ENCODE results near the gene CTNNB1. TPM values are rescaled to one million over a fixed set of nuclear protein-coding genes. Genes with fewer than 3 reads are reported as not detected.

The CTNNB1 gene
- total and polyA plus RNA-seq, 2 of the 4 experiments (the other 2 are of a cell fraction) = 364 to 1,677 TPM

GRCh38 chr3:41207355-41207754 is 8.1 kb downstream of the CTNNB1 start:
- BruUV-seq (replicated peaks) = no TSS peak
- no peak overlapping the region for H3K9ac ChIP-seq (ENCODE audit: low read depth, low read length)
- no peak overlapping the region for H3K4ac ChIP-seq (ENCODE audit: low read depth, low read length)
- ChIA-PET CTCF (interaction anchor here (1.1 kb wide), 1 partner anchor 17 kb away, joined by 4 read pairs; no protein-coding TSS in a partner anchor), POLR2A (ENCODE audit: unreplicated experiment) (interaction anchor here (1.3 kb wide), 1 partner anchor 8 kb away, joined by 7 read pairs; the partner anchor contains the start of gene CTNNB1)
- H2AK5ac ChIP-seq (ENCODE audit: low read depth, low read length) = no peak overlapping the region
- H3K56ac ChIP-seq (ENCODE audit: extremely low read depth, insufficient read depth, low read length) = no peak overlapping the region
- peaks cover 8% of the 10 kb centered on the region for H3K4me1 ChIP-seq (ENCODE audit: control insufficient read depth, insufficient read depth, low read length)
- no peak overlapping the region for H3K23ac ChIP-seq (ENCODE audit: low read depth, low read length)
- intact Hi-C loops (cut with micrococcal nuclease) (no loop called here), in situ Hi-C loops (cut with MboI; ENCODE audit: low sequenced_read_pairs) (loop anchor here (25.0 kb wide), 1 partner anchor 480 kb away; no protein-coding TSS in a partner anchor), dilution Hi-C loops (cut with HindIII; ENCODE audit: low sequenced_read_pairs, unreplicated experiment) (no loop called here)
- H3K9me1 ChIP-seq (ENCODE audit: insufficient read depth, low read length) = peaks cover 2% of the 10 kb centered on the region; the same call in 1 of the 2 replicates
- no peak overlapping the region for H2BK5ac ChIP-seq (ENCODE audit: low read depth, low read length, poor library complexity, severe bottlenecking)
- H3K4me2 ChIP-seq (ENCODE audit: low read depth, low read length) = no peak overlapping the region
- H3K36me3 ChIP-seq (ENCODE audit: control insufficient read depth, insufficient read depth, low read length) = no peaks in the 10 kb centered on the region
- H3K27me3 ChIP-seq (ENCODE audit: control insufficient read depth, insufficient read depth, low read length) = no peaks in the 10 kb centered on the region
- no peak overlapping the region for H4K8ac ChIP-seq (ENCODE audit: low read depth in 2 of 2, low read length in 2 of 2)
- no peak overlapping the region for H2BK120ac ChIP-seq (ENCODE audit: low read depth, low read length)
- H3K18ac ChIP-seq (ENCODE audit: low read depth, low read length) = no peak overlapping the region
- no peak for ATAC-seq (ENCODE audit: low read depth)
- H3K9me3 ChIP-seq (ENCODE audit: control insufficient read depth, insufficient read depth, low read length) = no peaks in the 10 kb centered on the region
- no peak overlapping the region for H2BK20ac ChIP-seq (ENCODE audit: low read depth, low read length)
- H3K79me1 ChIP-seq (ENCODE audit: low read depth in 1 of 2, low read length in 2 of 2) = peaks cover 0 to 48% of the 10 kb centered on the region in 2 experiments; a peak in 2 of 4 replicates
- no peak overlapping the region for H3K27ac ChIP-seq (ENCODE audit: insufficient read depth, low read length)
- DNase-seq = no peak
- H2AFZ ChIP-seq (replicated peaks; ENCODE audit: low read length, poor library complexity) = no peak overlapping the region
- H2AK9ac ChIP-seq (replicated peaks; ENCODE audit: low read depth, low read length, poor library complexity) = no peak overlapping the region
- H4K5ac ChIP-seq (ENCODE audit: low read depth, low read length) = no peak overlapping the region
- TF ChIP-seq MXI1 (IDR thresholded peaks at IDR 0.05; ENCODE audit: borderline replicate concordance, low read depth, low read length) (no peak), CHD1 (IDR thresholded peaks at IDR 0.05; ENCODE audit: low read depth, low read length) (no peak), CTCF (conservative IDR thresholded peaks at IDR 0.05; ENCODE audit: low read depth, low read length) (no peak), USF2 (IDR thresholded peaks at IDR 0.05; ENCODE audit: low read depth, low read length) (no peak), CEBPB (IDR thresholded peaks at IDR 0.05; ENCODE audit: low read depth, low read length) (no peak), POLR2A (IDR thresholded peaks at IDR 0.05; ENCODE audit: low read depth, low read length) (no peak), BHLHE40 (IDR thresholded peaks at IDR 0.05; ENCODE audit: low read depth, low read length) (no peak), RAD21 (IDR thresholded peaks at IDR 0.05; ENCODE audit: low read length) (no peak), FOS (IDR thresholded peaks at IDR 0.05; ENCODE audit: low read depth, low read length) (no peak), NFE2L2 (IDR thresholded peaks at IDR 0.05; ENCODE audit: low read depth, low read length) (no peak), MAZ (IDR thresholded peaks at IDR 0.05; ENCODE audit: borderline replicate concordance, low read depth, low read length) (no peak)
- H4K91ac ChIP-seq (ENCODE audit: insufficient read depth, low read depth, low read length) = no peak overlapping the region
- no peak overlapping the region for H3K14ac ChIP-seq (replicated peaks; ENCODE audit: low read depth, low read length)
- peaks cover 96% of the 10 kb centered on the region for H4K20me1 ChIP-seq (ENCODE audit: insufficient read depth, low read length)
- H2BK15ac ChIP-seq (ENCODE audit: low read depth, low read length) = no peak overlapping the region
- no peak overlapping the region for H3K4me3 ChIP-seq (ENCODE audit: insufficient read depth, low read depth, low read length)
- WGBS, 2 experiments (ENCODE audit: extremely low coverage in 2 of 2, insufficient read length in 1 of 2) = 83% methylated on average over 1 of the region's 1 CpG; no CpG with 5 or more reads in 1 of the 2 experiments
